ENCODE data around the gene SLC25A12. TPM values are rescaled to one million over a fixed set of nuclear protein-coding genes. Genes with fewer than 3 reads are reported as not detected.

Gene SLC25A12
- total and polyA plus RNA-seq, 2 of the 13 experiments (the other 11 are each of a cell fraction or from before 2014, with no cell fraction given): 8.1 to 15.9 TPM

GRCh38 chr2:171922230-171923022 lies 28.4 kb upstream of the SLC25A12 start, which contains the start of gene HAT1 (continued):
- no peak for TF ChIP-seq MLXIP (CRISPR knock-in tag; IDR thresholded peaks at IDR 0.05; ENCODE audit: borderline replicate concordance)
- TF ChIP-seq ZNF547 (CRISPR knock-in tag; IDR thresholded peaks at IDR 0.05): peak; percentile 94
- TF ChIP-seq POGZ (CRISPR knock-in tag; IDR thresholded peaks at IDR 0.05): peak; percentile 95
- no peak for TF ChIP-seq ERF (CRISPR knock-in tag; IDR thresholded peaks at IDR 0.05)
- TF ChIP-seq GMEB2 (CRISPR knock-in tag; IDR thresholded peaks at IDR 0.05; ENCODE audit: low read depth): no peak
- TF ChIP-seq DBP (CRISPR knock-in tag; IDR thresholded peaks at IDR 0.05; ENCODE audit: not compliant biosample characterization): no peak
- peak; percentile 70; the same call in 1 of the 2 replicates for TF ChIP-seq ZNF230 (CRISPR knock-in tag; IDR thresholded peaks at IDR 0.05)
- TF ChIP-seq ZUFSP (CRISPR knock-in tag; IDR thresholded peaks at IDR 0.05; ENCODE audit: borderline replicate concordance): no peak
- 0 out of 2 replicates have a peak, but pooled peaks have one; percentile 15 for TF ChIP-seq NFIB (CRISPR knock-in tag; IDR thresholded peaks at IDR 0.05; ENCODE audit: borderline replicate concordance)
- 0 out of 2 replicates have a peak, but pooled peaks have one; percentile 14 for TF ChIP-seq GATA4 (IDR thresholded peaks at IDR 0.05; ENCODE audit: borderline replicate concordance, low read depth)
- TF ChIP-seq PAF1 (CRISPR knock-in tag; IDR thresholded peaks at IDR 0.05): no peak
- peak; percentile 58; the same call in 1 of the 2 replicates for TF ChIP-seq TAF1 (CRISPR knock-in tag; IDR thresholded peaks at IDR 0.05)
- TF ChIP-seq FOXC1 (CRISPR knock-in tag; IDR thresholded peaks at IDR 0.05; ENCODE audit: borderline replicate concordance): peak; percentile 3; the same call in 1 of the 2 replicates
- peak; percentile 45 for TF ChIP-seq HOXA5 (CRISPR knock-in tag; IDR thresholded peaks at IDR 0.05)
- peak; percentile 77 for TF ChIP-seq IKZF4 (CRISPR knock-in tag; IDR thresholded peaks at IDR 0.05; ENCODE audit: borderline replicate concordance, low read depth, not compliant biosample characterization)
- peak; percentile 83; the same call in 1 of the 2 replicates for TF ChIP-seq ZNF788 (CRISPR knock-in tag; IDR thresholded peaks at IDR 0.05; ENCODE audit: borderline replicate concordance)
- TF ChIP-seq SATB2 (CRISPR knock-in tag; IDR thresholded peaks at IDR 0.05): peak; percentile 43; the same call in 1 of the 2 replicates
- TF ChIP-seq RFX1 (IDR thresholded peaks at IDR 0.05): peak; percentile 90
- 0 out of 2 replicates have a peak, but pooled peaks have one; percentile 67 for TF ChIP-seq ZNF275 (CRISPR knock-in tag; IDR thresholded peaks at IDR 0.05; ENCODE audit: borderline replicate concordance)
- peak; percentile 78 for TF ChIP-seq KDM5A (IDR thresholded peaks at IDR 0.05; ENCODE audit: borderline replicate concordance, low read length)
- peak; percentile 15 for TF ChIP-seq CBX1 (IDR thresholded peaks at IDR 0.05; ENCODE audit: low read depth)
